HG03469 (cell line): Measurements from ENCODE around the gene SEC14L3.
"Not testable (repeated sequence)": the region's sequence is repeated elsewhere in the genome, so short reads cannot be mapped to it uniquely, and the experiment has no call there.

Experiments
- ATAC-seq: cut with Tn5 transposase; IDR thresholded peaks from one replicate; pipeline ENCODE4 v1.9.1; 2021; ENCODE audit warnings: mild to moderate bottlenecking, moderate library complexity, moderate number of reproducible peaks; ENCODE audit not compliant: unreplicated experiment

SEC14L3 gene

DNA sequence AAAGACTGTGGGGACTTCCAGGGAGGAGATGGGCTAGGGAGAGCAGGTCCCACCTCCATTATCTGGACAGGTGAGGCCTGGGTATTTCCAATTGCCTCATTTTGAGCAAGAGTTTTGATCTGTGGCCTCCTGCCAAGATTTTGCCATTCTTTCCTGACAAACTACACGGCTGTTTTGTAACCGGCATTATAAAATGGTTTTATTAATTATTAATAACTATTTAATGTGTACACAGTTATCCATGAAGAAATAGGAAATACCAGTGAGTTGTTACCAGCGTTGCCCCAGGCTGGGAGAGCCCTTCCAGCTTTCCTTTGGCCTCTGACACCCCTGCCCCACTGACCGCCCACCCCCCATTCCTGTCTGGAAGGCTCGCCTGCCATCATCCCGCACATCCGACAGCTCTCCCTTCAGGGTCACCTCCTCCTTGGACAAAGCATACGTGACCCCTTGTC is 14.9 kb upstream of the SEC14L3 start:
- ATAC-seq: no peak

GRCh38 chr22:30486118-30486517 is 14.3 kb upstream of the SEC14L3 start:
- ATAC-seq: no peak

DNA sequence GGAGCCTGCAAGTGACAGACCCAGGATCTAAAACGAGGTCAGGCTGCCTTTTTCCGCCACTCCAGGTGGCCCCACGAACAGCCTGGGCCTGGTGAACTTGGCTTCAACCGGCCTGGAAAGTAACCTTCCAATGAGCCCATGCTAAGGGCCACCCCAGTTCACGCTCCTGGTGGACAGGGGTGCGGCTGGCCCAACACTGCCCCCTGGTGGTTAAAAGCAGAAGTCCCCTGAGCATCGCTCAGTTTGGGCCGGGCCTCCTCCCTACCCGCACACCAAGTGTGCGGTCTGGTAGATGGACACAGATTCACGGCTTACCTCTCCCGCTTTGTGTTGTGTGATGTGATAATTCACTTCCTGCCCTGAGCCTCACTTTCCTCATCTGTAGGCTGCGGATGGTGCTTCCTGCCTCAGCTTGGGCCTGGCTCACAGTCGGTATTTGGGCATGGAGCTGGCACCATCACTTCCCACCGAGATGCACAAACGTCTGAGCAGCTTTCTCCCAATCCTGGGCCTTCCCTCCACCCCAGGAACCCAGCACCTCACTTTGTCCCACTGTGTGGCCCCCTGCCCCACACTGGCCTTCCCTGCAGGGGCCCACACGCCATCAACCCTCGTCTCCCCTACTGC is 13.7 kb upstream of the SEC14L3 start:
- ATAC-seq: no peak

- ATAC-seq: no peak
These were observed 11.4 kb upstream of the SEC14L3 start for GRCh38 chr22:30483169-30483568.

- no peak for ATAC-seq
These were observed 9.9 kb upstream of the SEC14L3 start for GRCh38 chr22:30481711-30482110.

- ATAC-seq: no peak
These were observed 8.2 kb upstream of the SEC14L3 start for GRCh38 chr22:30479981-30480380.

- ATAC-seq: no peak
These were observed 3.0 kb upstream of the SEC14L3 start for GRCh38 chr22:30474683-30475424.

- no peak for ATAC-seq
These were observed 2.3 kb upstream of the SEC14L3 start for GRCh38 chr22:30474121-30474520.

GRCh38 chr22:30472994-30473720 is 1.3 kb upstream of the SEC14L3 start:
- no peak for ATAC-seq

GRCh38 chr22:30470655-30471054 is 1.2 kb downstream of the SEC14L3 start:
- no peak for ATAC-seq

DNA sequence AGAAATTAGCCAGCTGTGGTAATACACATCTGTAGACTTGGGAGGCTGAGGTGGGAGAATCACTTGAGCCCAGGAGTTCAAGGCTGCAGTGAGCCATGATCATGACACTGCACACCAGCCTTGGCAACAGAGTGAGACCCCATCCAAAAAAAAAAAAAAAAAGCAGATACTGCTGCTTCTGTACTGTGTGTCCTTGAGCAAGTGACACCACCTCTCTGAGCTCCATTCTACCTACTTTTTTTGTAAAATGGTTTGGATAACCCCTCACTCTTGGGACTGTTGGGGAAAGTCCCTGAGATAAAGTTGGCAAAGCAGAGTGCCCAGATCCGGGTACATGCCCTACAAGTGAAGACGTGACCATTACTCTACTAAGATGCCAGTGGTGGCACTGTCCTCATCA is 2.7 kb downstream of the SEC14L3 start:
- ATAC-seq: no peak

GRCh38 chr22:30460555-30460954 is 11.3 kb downstream of the SEC14L3 start:
- not testable (repeated sequence) for ATAC-seq

DNA sequence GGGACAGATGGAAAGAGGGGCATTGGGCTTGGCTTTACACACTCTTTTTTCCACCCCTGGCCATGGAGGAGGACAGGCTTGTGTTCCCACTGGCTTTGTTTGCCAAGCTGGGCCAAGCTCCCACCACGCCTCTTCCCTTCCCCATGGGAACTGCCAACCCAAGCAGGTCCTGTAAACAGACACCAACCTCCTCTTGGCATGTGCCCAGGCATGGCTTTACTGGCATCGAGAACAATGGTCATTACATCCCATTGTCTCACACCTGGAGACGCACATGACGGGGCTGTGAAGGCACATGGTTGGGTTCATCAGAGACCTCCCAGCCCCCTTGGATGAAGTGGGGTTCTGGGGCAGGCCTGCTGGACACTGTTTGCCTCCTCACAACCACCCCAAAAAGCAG is 11.7 kb downstream of the SEC14L3 start:
- no peak for ATAC-seq

- ATAC-seq: no peak
These were observed 12.4 kb downstream of the SEC14L3 start for GRCh38 chr22:30459181-30460052.

DNA sequence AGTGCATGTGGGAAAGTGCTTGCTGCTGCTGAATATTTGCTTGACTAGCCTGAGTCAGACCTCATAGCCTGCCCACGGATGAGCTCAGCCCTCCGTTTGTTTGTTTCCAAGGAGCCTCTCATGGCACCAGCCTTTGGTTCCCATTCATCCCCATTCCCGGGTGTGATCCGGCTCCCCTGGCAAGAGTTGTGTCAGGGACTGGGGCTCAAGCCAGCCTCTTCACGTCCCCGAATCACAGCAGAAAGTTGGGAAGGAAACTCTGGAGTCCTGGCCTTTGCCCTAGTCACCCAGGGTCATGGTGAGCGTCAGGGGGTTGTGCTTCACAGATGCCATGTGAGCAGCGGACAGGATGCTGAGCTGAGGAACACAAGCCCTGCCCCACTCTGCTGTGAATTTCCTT is 13.8 kb downstream of the SEC14L3 start:
- no peak for ATAC-seq

- no peak for ATAC-seq
These were observed 16.6 kb downstream of the SEC14L3 start for GRCh38 chr22:30455075-30455840.

DNA sequence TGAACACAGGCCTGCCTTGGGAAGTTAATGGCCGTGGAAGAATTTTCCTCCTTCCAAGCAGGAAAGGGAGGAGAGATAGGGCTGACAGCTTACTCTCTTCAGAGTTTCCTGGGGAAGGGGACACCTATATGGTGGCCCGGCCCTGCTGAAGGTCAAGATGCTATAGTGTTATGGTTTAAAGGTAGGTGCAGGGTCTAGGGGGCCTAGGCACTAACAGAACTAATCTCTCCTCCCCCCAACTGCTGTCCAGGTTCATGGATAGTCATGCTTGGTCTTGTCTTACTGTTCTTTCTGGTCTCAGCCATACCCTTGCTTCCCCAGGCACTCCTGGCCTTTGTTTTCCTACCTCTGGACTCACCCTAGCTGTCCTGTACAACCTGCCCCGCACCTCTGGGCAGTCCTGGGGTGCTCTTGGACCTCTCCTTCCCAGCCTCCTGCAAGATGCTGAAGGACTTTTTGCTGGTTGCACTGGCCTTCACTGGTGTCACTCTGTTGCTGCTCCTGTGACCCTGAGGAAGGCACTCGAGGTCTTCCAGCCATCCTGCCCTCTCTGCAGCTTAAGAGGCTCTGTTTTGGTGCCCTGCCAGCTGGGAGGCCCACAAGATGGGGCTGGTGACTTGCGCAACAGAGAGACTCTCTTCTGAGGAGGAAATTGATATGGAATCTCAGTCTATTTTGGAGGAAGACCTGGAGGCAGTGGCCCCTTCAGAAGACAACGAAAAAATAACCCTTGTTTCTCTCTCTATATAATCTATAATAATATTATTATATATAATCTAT is 17.9 kb downstream of the SEC14L3 start:
- no peak for ATAC-seq

- ATAC-seq: no peak
These were observed 19.0 kb downstream of the SEC14L3 start for GRCh38 chr22:30452861-30453260.

- not testable (repeated sequence) for ATAC-seq
These were observed 20.3 kb downstream of the SEC14L3 start for GRCh38 chr22:30451488-30451887.
